ENCODE results near the gene ZNF569.
"Not testable (repeated sequence)": the region's sequence is repeated elsewhere in the genome, so short reads cannot be mapped to it uniquely, and the experiment has no call there.

DNA sequence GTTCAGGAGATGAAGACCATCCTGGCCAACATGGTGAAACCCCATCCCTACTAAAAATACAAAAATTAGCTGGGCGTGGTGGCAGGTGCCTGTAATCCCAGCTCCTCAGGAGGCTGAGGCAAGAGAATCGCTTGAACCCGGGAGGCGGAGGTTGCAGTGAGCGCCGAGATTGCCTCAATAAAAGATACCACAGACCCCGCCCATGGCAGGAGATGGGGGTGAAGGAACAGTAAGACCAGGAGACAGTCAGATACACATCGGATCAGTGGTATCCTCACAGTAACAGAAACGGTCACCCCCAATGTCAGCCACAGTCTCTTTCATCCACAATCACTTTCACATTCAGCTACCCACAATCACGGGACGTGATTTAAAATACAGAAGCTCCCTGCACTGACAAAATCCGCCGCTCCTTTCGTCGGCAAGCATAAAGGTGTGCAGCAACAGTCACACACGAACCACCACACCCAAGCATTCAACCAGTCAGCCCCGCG, 96.8 kb downstream of the ZNF569 start:
- TF ChIP-seq, protein P1, sequence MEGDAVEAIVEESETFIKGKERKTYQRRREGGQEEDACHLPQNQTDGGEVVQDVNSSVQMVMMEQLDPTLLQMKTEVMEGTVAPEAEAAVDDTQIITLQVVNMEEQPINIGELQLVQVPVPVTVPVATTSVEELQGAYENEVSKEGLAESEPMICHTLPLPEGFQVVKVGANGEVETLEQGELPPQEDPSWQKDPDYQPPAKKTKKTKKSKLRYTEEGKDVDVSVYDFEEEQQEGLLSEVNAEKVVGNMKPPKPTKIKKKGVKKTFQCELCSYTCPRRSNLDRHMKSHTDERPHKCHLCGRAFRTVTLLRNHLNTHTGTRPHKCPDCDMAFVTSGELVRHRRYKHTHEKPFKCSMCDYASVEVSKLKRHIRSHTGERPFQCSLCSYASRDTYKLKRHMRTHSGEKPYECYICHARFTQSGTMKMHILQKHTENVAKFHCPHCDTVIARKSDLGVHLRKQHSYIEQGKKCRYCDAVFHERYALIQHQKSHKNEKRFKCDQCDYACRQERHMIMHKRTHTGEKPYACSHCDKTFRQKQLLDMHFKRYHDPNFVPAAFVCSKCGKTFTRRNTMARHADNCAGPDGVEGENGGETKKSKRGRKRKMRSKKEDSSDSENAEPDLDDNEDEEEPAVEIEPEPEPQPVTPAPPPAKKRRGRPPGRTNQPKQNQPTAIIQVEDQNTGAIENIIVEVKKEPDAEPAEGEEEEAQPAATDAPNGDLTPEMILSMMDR (IDR thresholded peaks at IDR 0.05; ENCODE audit: insufficient read depth, low read length), result not testable (repeated sequence)
- not testable (repeated sequence) for TF ChIP-seq POLR2AphosphoS5 (IDR thresholded peaks at IDR 0.05; ENCODE audit: low read depth)

All from HL-60 (cell line).